Measurements from ENCODE around the gene RBM47.

RBM47 gene

GRCh38 chr4:40514497-40514951 is 115.1 kb downstream of the RBM47 start:
- no peak overlapping the region for H3K27ac Mint-ChIP-seq
- no peak overlapping the region for H3K4me3 Mint-ChIP-seq
- peaks cover 3% of the 10 kb centered on the region for H3K36me3 Mint-ChIP-seq (ENCODE audit: low read depth)
- H3K9me3 Mint-ChIP-seq = no peaks in the 10 kb centered on the region
- DNase-seq (ENCODE audit: low spot score) = no peak
- no peaks in the 10 kb centered on the region for H3K27me3 Mint-ChIP-seq (ENCODE audit: low read depth)
- peaks cover 11% of the 10 kb centered on the region for H3K4me1 Mint-ChIP-seq (ENCODE audit: low read depth)

GRCh38 chr4:40511036-40511614 is 118.5 kb downstream of the RBM47 start:
- H3K27me3 Mint-ChIP-seq (ENCODE audit: low read depth) = no peaks in the 10 kb centered on the region
- no peak overlapping the region for H3K27ac Mint-ChIP-seq
- H3K4me3 Mint-ChIP-seq = no peak overlapping the region
- peaks cover 9% of the 10 kb centered on the region for H3K4me1 Mint-ChIP-seq (ENCODE audit: low read depth)
- H3K9me3 Mint-ChIP-seq = no peaks in the 10 kb centered on the region
- H3K36me3 Mint-ChIP-seq (ENCODE audit: low read depth) = no peaks in the 10 kb centered on the region
- no peak for DNase-seq (ENCODE audit: low spot score)

- Mint-ChIP-seq H3K27me3 (ENCODE audit: low read depth) (no peaks in the 10 kb centered on the region), H3K27ac (no peak overlapping the region), H3K4me1 (ENCODE audit: low read depth) (peaks cover 7% of the 10 kb centered on the region), H3K4me3 (no peak overlapping the region), H3K36me3 (ENCODE audit: low read depth) (peaks cover 2% of the 10 kb centered on the region), H3K9me3 (no peaks in the 10 kb centered on the region)
- DNase-seq (ENCODE audit: low spot score) = no peak
These were observed 121.7 kb downstream of the RBM47 start for GRCh38 chr4:40507977-40508376.

GRCh38 chr4:40506492-40506891 is 123.2 kb downstream of the RBM47 start:
- Mint-ChIP-seq H3K27me3 (ENCODE audit: low read depth) (no peaks in the 10 kb centered on the region), H3K4me3 (no peak overlapping the region), H3K36me3 (ENCODE audit: low read depth) (peaks cover 2% of the 10 kb centered on the region), H3K4me1 (ENCODE audit: low read depth) (peaks cover 14% of the 10 kb centered on the region), H3K9me3 (no peaks in the 10 kb centered on the region), H3K27ac (no peak overlapping the region)
- no peak for DNase-seq (ENCODE audit: low spot score)

GRCh38 chr4:40506066-40506465 is 123.6 kb downstream of the RBM47 start:
- no peak overlapping the region for H3K27ac Mint-ChIP-seq
- no peaks in the 10 kb centered on the region for H3K27me3 Mint-ChIP-seq (ENCODE audit: low read depth)
- no peaks in the 10 kb centered on the region for H3K9me3 Mint-ChIP-seq
- no peak overlapping the region for H3K4me3 Mint-ChIP-seq
- H3K36me3 Mint-ChIP-seq (ENCODE audit: low read depth) = peaks cover 3% of the 10 kb centered on the region
- no peak for DNase-seq (ENCODE audit: low spot score)
- H3K4me1 Mint-ChIP-seq (ENCODE audit: low read depth) = peaks cover 14% of the 10 kb centered on the region

- peak; percentile 6 for DNase-seq (ENCODE audit: low spot score)
- Mint-ChIP-seq H3K27ac (peak overlapping the region; percentile 89), H3K36me3 (ENCODE audit: low read depth) (peaks cover 5% of the 10 kb centered on the region), H3K4me3 (peak overlapping the region; percentile 43), H3K4me1 (ENCODE audit: low read depth) (peaks cover 14% of the 10 kb centered on the region), H3K27me3 (ENCODE audit: low read depth) (no peaks in the 10 kb centered on the region), H3K9me3 (no peaks in the 10 kb centered on the region)
These were observed 126.7 kb downstream of the RBM47 start for GRCh38 chr4:40502934-40503333.

GRCh38 chr4:40502220-40502619 is 127.4 kb downstream of the RBM47 start:
- H3K27ac Mint-ChIP-seq = peak overlapping the region; percentile 41
- no peak for DNase-seq (ENCODE audit: low spot score)
- H3K9me3 Mint-ChIP-seq = no peaks in the 10 kb centered on the region
- H3K4me1 Mint-ChIP-seq (ENCODE audit: low read depth) = peaks cover 14% of the 10 kb centered on the region
- H3K36me3 Mint-ChIP-seq (ENCODE audit: low read depth) = peaks cover 5% of the 10 kb centered on the region
- H3K27me3 Mint-ChIP-seq (ENCODE audit: low read depth) = no peaks in the 10 kb centered on the region
- no peak overlapping the region for H3K4me3 Mint-ChIP-seq

- Mint-ChIP-seq H3K27ac (no peak overlapping the region), H3K4me1 (ENCODE audit: low read depth) (peaks cover 19% of the 10 kb centered on the region), H3K4me3 (no peak overlapping the region)
These were observed 128.9 kb downstream of the RBM47 start for GRCh38 chr4:40500781-40501180.

GRCh38 chr4:40493160-40493559 is 136.5 kb downstream of the RBM47 start:
- Mint-ChIP-seq H3K9me3 (no peaks in the 10 kb centered on the region), H3K36me3 (ENCODE audit: low read depth) (no peaks in the 10 kb centered on the region), H3K27me3 (ENCODE audit: low read depth) (no peaks in the 10 kb centered on the region), H3K4me3 (no peak overlapping the region), H3K4me1 (ENCODE audit: low read depth) (peaks cover 18% of the 10 kb centered on the region), H3K27ac (no peak overlapping the region)
- DNase-seq (ENCODE audit: low spot score) = no peak

More at GRCh38 chr4:40500781-40501180, 128.9 kb downstream of the RBM47 start:
- Mint-ChIP-seq H3K27me3 (ENCODE audit: low read depth) (no peaks in the 10 kb centered on the region), H3K9me3 (no peaks in the 10 kb centered on the region), H3K36me3 (ENCODE audit: low read depth) (peaks cover 5% of the 10 kb centered on the region)
- no peak for DNase-seq (ENCODE audit: low spot score)

- H3K4me3 Mint-ChIP-seq = no peak overlapping the region
- H3K4me1 Mint-ChIP-seq (ENCODE audit: low read depth) = peaks cover 18% of the 10 kb centered on the region
- no peaks in the 10 kb centered on the region for H3K9me3 Mint-ChIP-seq
- no peaks in the 10 kb centered on the region for H3K27me3 Mint-ChIP-seq (ENCODE audit: low read depth)
- no peak for DNase-seq (ENCODE audit: low spot score)
- no peak overlapping the region for H3K27ac Mint-ChIP-seq
- no peaks in the 10 kb centered on the region for H3K36me3 Mint-ChIP-seq (ENCODE audit: low read depth)
These were observed 137.0 kb downstream of the RBM47 start for GRCh38 chr4:40492691-40493090.

- no peak overlapping the region for H3K4me3 Mint-ChIP-seq
- DNase-seq (ENCODE audit: low spot score) = no peak
- H3K27me3 Mint-ChIP-seq (ENCODE audit: low read depth) = no peaks in the 10 kb centered on the region
- peaks cover 10% of the 10 kb centered on the region for H3K9me3 Mint-ChIP-seq
- H3K36me3 Mint-ChIP-seq (ENCODE audit: low read depth) = peaks cover 8% of the 10 kb centered on the region
- H3K4me1 Mint-ChIP-seq (ENCODE audit: low read depth) = peaks cover 12% of the 10 kb centered on the region
- no peak overlapping the region for H3K27ac Mint-ChIP-seq
These were observed 139.2 kb downstream of the RBM47 start for GRCh38 chr4:40490481-40490880.

GRCh38 chr4:40489961-40490360 is 139.7 kb downstream of the RBM47 start:
- peaks cover 10% of the 10 kb centered on the region for H3K9me3 Mint-ChIP-seq
- DNase-seq (ENCODE audit: low spot score) = no peak
- H3K27ac Mint-ChIP-seq = no peak overlapping the region
- no peak overlapping the region for H3K4me3 Mint-ChIP-seq
- peaks cover 12% of the 10 kb centered on the region for H3K4me1 Mint-ChIP-seq (ENCODE audit: low read depth)
- peaks cover 8% of the 10 kb centered on the region for H3K36me3 Mint-ChIP-seq (ENCODE audit: low read depth)
- H3K27me3 Mint-ChIP-seq (ENCODE audit: low read depth) = no peaks in the 10 kb centered on the region

GRCh38 chr4:40486534-40486933 is 143.1 kb downstream of the RBM47 start:
- Mint-ChIP-seq H3K9me3 (peaks cover 10% of the 10 kb centered on the region), H3K4me3 (no peak overlapping the region), H3K27me3 (ENCODE audit: low read depth) (peaks cover 6% of the 10 kb centered on the region), H3K4me1 (ENCODE audit: low read depth) (peaks cover 6% of the 10 kb centered on the region), H3K36me3 (ENCODE audit: low read depth) (peaks cover 8% of the 10 kb centered on the region), H3K27ac (no peak overlapping the region)
- no peak for DNase-seq (ENCODE audit: low spot score)

- H3K36me3 Mint-ChIP-seq (ENCODE audit: low read depth) = peaks cover 8% of the 10 kb centered on the region
- DNase-seq (ENCODE audit: low spot score) = no peak
- H3K9me3 Mint-ChIP-seq = peaks cover 10% of the 10 kb centered on the region
- peaks cover 6% of the 10 kb centered on the region for H3K27me3 Mint-ChIP-seq (ENCODE audit: low read depth)
- H3K4me3 Mint-ChIP-seq = no peak overlapping the region
- no peak overlapping the region for H3K27ac Mint-ChIP-seq
- peaks cover 7% of the 10 kb centered on the region for H3K4me1 Mint-ChIP-seq (ENCODE audit: low read depth)
These were observed 145.1 kb downstream of the RBM47 start for GRCh38 chr4:40484346-40485090.
